BLaER1 (cell line): ENCODE measurements around the gene TRDMT1.

Source experiments
- H3K27ac ChIP-seq: shearing (Covaris generic); formaldehyde crosslinking; 2 replicates; pipeline ENCODE4 v1.8.1; 2022
- H3K27me3 ChIP-seq: shearing (Covaris generic); formaldehyde crosslinking; 2 replicates; pipeline ENCODE4 v1.8.1; 2022
- H3K36me3 ChIP-seq: shearing (Covaris generic); formaldehyde crosslinking; 2 replicates; pipeline ENCODE4 v1.8.1; 2022
- H3K4me1 ChIP-seq: shearing (Covaris generic); formaldehyde crosslinking; 2 replicates; pipeline ENCODE4 v1.8.1; 2022
- H3K4me2 ChIP-seq: shearing (Covaris generic); formaldehyde crosslinking; 2 replicates; pipeline ENCODE4 v1.8.1; 2022
- H3K4me3 ChIP-seq: shearing (Covaris generic); formaldehyde crosslinking; 2 replicates; pipeline ENCODE4 v1.8.1; 2022
- H3K9ac ChIP-seq: shearing (Covaris generic); formaldehyde crosslinking; 2 replicates; pipeline ENCODE4 v1.8.1; 2022
- H3K9me3 ChIP-seq: shearing (Covaris generic); formaldehyde crosslinking; 2 replicates; pipeline ENCODE4 v1.8.1; 2022
- H4K20me1 ChIP-seq: shearing (Covaris generic); formaldehyde crosslinking; 2 replicates; pipeline ENCODE4 v1.8.1; 2022
- Cebpa-rat ChIP-seq: shearing (Covaris generic); IDR thresholded peaks from 2 replicates; pipeline ENCODE4 v1.8.1; 2022

TRDMT1 gene

GRCh38 chr10:17232276-17232960, 30.9 kb upstream of the TRDMT1 start:
- Histone ChIP-seq H3K27me3 (no peaks in the 10 kb centered on the region), H3K4me2 (peak overlapping the region; percentile 91), H3K9ac (peak overlapping the region; percentile 0; the same call in 1 of the 2 replicates), H4K20me1 (peaks cover 83% of the 10 kb centered on the region), H3K4me3 (no peak overlapping the region), H3K9me3 (no peaks in the 10 kb centered on the region), H3K36me3 (peaks cover 67% of the 10 kb centered on the region), H3K4me1 (peaks cover 43% of the 10 kb centered on the region), H3K27ac (no peak overlapping the region)
- no peak for TF ChIP-seq Cebpa-rat

DNA sequence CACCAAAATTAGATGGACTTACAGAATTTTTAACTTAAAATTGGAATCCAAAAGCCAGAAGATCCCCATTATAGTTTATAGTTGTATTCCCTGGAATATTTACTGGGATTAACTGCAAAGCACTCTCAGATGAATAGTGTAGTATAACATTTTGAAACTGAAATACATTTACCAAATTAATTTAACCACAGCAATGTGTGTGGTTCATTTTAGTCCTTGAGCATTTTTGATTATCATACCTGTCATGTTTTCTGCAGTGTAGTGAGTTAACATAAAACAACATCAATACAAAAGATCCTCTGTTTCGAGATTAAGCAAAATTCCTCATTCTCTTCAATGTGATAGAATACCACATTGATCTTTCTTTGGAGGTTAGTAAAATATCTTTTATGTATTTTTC, 30.3 kb upstream of the TRDMT1 start:
- Histone ChIP-seq H3K9ac (peak overlapping the region; percentile 0; the same call in 1 of the 2 replicates), H3K9me3 (no peaks in the 10 kb centered on the region), H3K36me3 (peaks cover 61% of the 10 kb centered on the region), H3K4me2 (peak overlapping the region; percentile 91), H3K27me3 (no peaks in the 10 kb centered on the region), H3K27ac (no peak overlapping the region), H3K4me1 (peaks cover 49% of the 10 kb centered on the region), H3K4me3 (peak overlapping the region; percentile 93), H4K20me1 (peaks cover 76% of the 10 kb centered on the region)
- TF ChIP-seq Cebpa-rat: no peak

- Histone ChIP-seq H3K9ac (peak overlapping the region; percentile 90), H3K4me1 (peaks cover 60% of the 10 kb centered on the region), H3K4me3 (peak overlapping the region; percentile 93), H3K4me2 (peak overlapping the region; percentile 91), H3K36me3 (peaks cover 44% of the 10 kb centered on the region), H3K27me3 (no peaks in the 10 kb centered on the region), H4K20me1 (peaks cover 60% of the 10 kb centered on the region), H3K27ac (peak overlapping the region; percentile 90), H3K9me3 (no peaks in the 10 kb centered on the region)
- TF ChIP-seq Cebpa-rat: no peak; the same call in 1 of the 2 replicates
These were observed 28.7 kb upstream of the TRDMT1 start for GRCh38 chr10:17229967-17230682.

GRCh38 chr10:17229717-17229966, 28.2 kb upstream of the TRDMT1 start:
- Histone ChIP-seq H3K4me3 (peak overlapping the region; percentile 93), H4K20me1 (peaks cover 55% of the 10 kb centered on the region), H3K4me2 (peak overlapping the region; percentile 91), H3K27me3 (no peaks in the 10 kb centered on the region), H3K9me3 (no peaks in the 10 kb centered on the region), H3K9ac (peak overlapping the region; percentile 90), H3K27ac (peak overlapping the region; percentile 90), H3K4me1 (peaks cover 55% of the 10 kb centered on the region), H3K36me3 (peaks cover 39% of the 10 kb centered on the region)
- TF ChIP-seq Cebpa-rat: no peak

DNA sequence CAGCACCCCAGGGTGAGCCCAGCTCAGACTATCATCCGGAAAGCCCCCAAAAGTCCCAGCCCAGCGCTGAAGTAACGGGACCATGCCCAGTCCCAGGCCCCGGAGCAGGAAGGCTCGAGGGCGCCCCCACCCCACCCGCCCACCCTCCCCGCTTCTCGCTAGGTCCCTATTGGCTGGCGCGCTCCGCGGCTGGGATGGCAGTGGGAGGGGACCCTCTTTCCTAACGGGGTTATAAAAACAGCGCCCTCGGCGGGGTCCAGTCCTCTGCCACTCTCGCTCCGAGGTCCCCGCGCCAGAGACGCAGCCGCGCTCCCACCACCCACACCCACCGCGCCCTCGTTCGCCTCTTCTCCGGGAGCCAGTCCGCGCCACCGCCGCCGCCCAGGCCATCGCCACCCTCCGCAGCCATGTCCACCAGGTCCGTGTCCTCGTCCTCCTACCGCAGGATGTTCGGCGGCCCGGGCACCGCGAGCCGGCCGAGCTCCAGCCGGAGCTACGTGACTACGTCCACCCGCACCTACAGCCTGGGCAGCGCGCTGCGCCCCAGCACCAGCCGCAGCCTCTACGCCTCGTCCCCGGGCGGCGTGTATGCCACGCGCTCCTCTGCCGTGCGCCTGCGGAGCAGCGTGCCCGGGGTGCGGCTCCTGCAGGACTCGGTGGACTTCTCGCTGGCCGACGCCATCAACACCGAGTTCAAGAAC, 27.7 kb upstream of the TRDMT1 start:
- H3K4me2 ChIP-seq: peak overlapping the region; percentile 97
- peaks cover 50% of the 10 kb centered on the region for H3K4me1 ChIP-seq
- peak overlapping the region; percentile 97 for H3K27ac ChIP-seq
- peak overlapping the region; percentile 93 for H3K4me3 ChIP-seq
- no peaks in the 10 kb centered on the region for H3K27me3 ChIP-seq
- H3K36me3 ChIP-seq: peaks cover 35% of the 10 kb centered on the region
- peak overlapping the region; percentile 90 for H3K9ac ChIP-seq
- TF ChIP-seq Cebpa-rat: no peak
- peaks cover 50% of the 10 kb centered on the region for H4K20me1 ChIP-seq
- no peaks in the 10 kb centered on the region for H3K9me3 ChIP-seq

GRCh38 chr10:17228091-17229015, 26.9 kb upstream of the TRDMT1 start, which contains the start of gene VIM:
VIM (plus strand) TSS chr10:17228241; CDS start chr10:17229423, 1,182 bp downstream.
- peaks cover 43% of the 10 kb centered on the region for H3K4me1 ChIP-seq
- H3K4me3 ChIP-seq: peak within 1 kb of the TSS; percentile 93
- H3K9me3 ChIP-seq: no peaks in the 10 kb centered on the region
- H3K36me3 ChIP-seq: peaks cover 26% of the 10 kb centered on the region
- H3K27me3 ChIP-seq: no peaks in the 10 kb centered on the region
- H3K9ac ChIP-seq: peak within 1 kb of the TSS; percentile 90
- H3K4me2 ChIP-seq: peak within 1 kb of the TSS; percentile 97
- peaks cover 42% of the 10 kb centered on the region for H4K20me1 ChIP-seq
- TF ChIP-seq Cebpa-rat: no peak
- H3K27ac ChIP-seq: peak within 1 kb of the TSS; percentile 97

GRCh38 chr10:17227367-17228090, 26.1 kb upstream of the TRDMT1 start:
- H3K4me2 ChIP-seq: peak overlapping the region; percentile 97
- H3K9me3 ChIP-seq: no peaks in the 10 kb centered on the region
- TF ChIP-seq Cebpa-rat: no peak
- no peaks in the 10 kb centered on the region for H3K27me3 ChIP-seq
- H3K36me3 ChIP-seq: peaks cover 18% of the 10 kb centered on the region
- H3K27ac ChIP-seq: peak overlapping the region; percentile 97
- H3K4me1 ChIP-seq: peaks cover 38% of the 10 kb centered on the region
- peak overlapping the region; percentile 93 for H3K4me3 ChIP-seq
- peak overlapping the region; percentile 90 for H3K9ac ChIP-seq
- peaks cover 34% of the 10 kb centered on the region for H4K20me1 ChIP-seq

DNA sequence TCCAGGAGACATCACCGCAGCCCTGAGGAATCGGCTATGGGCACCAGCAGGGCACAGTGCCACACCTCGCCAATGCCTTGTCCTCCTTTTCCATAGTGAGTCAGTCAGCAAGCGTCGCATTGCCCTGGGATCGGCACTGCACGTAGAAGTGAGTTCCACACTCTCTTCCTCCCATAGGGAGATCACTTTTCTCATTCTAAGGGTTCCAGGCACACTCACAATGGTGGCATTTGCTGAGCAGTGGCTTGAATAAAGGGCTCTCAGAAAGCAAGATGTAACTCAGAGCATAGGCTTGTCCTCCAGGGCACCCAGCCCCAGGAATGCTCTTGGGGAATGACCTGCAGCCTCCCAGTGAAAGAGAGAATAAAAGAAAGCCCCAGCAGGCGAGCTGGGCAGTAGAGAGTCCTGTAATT, 25.4 kb upstream of the TRDMT1 start:
- Histone ChIP-seq H3K27ac (peak overlapping the region; percentile 97), H3K36me3 (peaks cover 12% of the 10 kb centered on the region), H3K4me3 (peak overlapping the region; percentile 93), H3K9me3 (no peaks in the 10 kb centered on the region), H3K27me3 (no peaks in the 10 kb centered on the region), H3K4me2 (peak overlapping the region; percentile 97), H3K4me1 (peaks cover 32% of the 10 kb centered on the region), H3K9ac (peak overlapping the region; percentile 90), H4K20me1 (peaks cover 27% of the 10 kb centered on the region)
- TF ChIP-seq Cebpa-rat: no peak
